GM12801 (cell line): ENCODE results near the gene ARHGAP27.

Experiments
- CTCF ChIP-seq: IDR thresholded peaks from one replicate; pipeline ENCODE4 v1.5.1; 2011; ENCODE audit warnings: control low read depth; ENCODE audit not compliant: insufficient read length; ENCODE audit errors: extremely low read depth

The ARHGAP27 gene

GRCh38 chr17:45411348-45412105, 21.1 kb downstream of the ARHGAP27 start:
- TF ChIP-seq CTCF = no peak

GRCh38 chr17:45410144-45411091, 22.3 kb downstream of the ARHGAP27 start:
- TF ChIP-seq CTCF = no peak

GRCh38 chr17:45409659-45410076, 23.0 kb downstream of the ARHGAP27 start:
- TF ChIP-seq CTCF = no peak

GRCh38 chr17:45408611-45409421, 23.9 kb downstream of the ARHGAP27 start:
- no peak for TF ChIP-seq CTCF

- no peak for TF ChIP-seq CTCF
Observed at GRCh38 chr17:45406107-45406506, 26.6 kb downstream of the ARHGAP27 start.

- TF ChIP-seq CTCF = no peak
Observed at GRCh38 chr17:45405250-45406086, 27.2 kb downstream of the ARHGAP27 start.
